DOHH2 (cell line): ENCODE results near the gene UNC13D.

ENCODE experiments used
- H3F3A ChIP-seq: fragments of 200-600 bp; sonication (generic), shearing (Covaris generic); 2 replicates; pipeline ENCODE4 v1.6.0; 2016; ENCODE audit warnings: antibody characterized with exemption, mild to moderate bottlenecking; ENCODE audit not compliant: control insufficient read depth, insufficient read depth
- H3K27ac ChIP-seq: fragments of 200-600 bp; sonication (generic); 2 replicates; pipeline ENCODE4 v1.5.1; 2014; ENCODE audit warnings: low read depth, mild to moderate bottlenecking, low read length, moderate library complexity
- H3K27me3 ChIP-seq: fragments of 200-600 bp; sonication (generic); 2 replicates; pipeline ENCODE4 v1.6.1; 2014; ENCODE audit warnings: mild to moderate bottlenecking, low read length, mixed read lengths; ENCODE audit not compliant: control insufficient read depth
- H3K36me3 ChIP-seq: fragments of 200-600 bp; sonication (generic); 2 replicates; pipeline ENCODE4 v1.6.1; 2014; ENCODE audit warnings: mild to moderate bottlenecking, low read length, moderate library complexity, mixed read lengths; ENCODE audit not compliant: control insufficient read depth
- H3K4me1 ChIP-seq: fragments of 200-600 bp; sonication (generic); 2 replicates; pipeline ENCODE4 v1.6.1; 2014; ENCODE audit warnings: mild to moderate bottlenecking, low read length, mixed read lengths; ENCODE audit not compliant: control insufficient read depth
- H3K4me2 ChIP-seq: fragments of 200-600 bp; sonication (generic); 2 replicates; pipeline ENCODE4 v1.6.0; 2014; ENCODE audit warnings: mild to moderate bottlenecking, low read length, moderate library complexity
- H3K4me3 ChIP-seq: fragments of 200-600 bp; sonication (generic); 2 replicates; pipeline ENCODE4 v1.5.1; 2014; ENCODE audit warnings: mild to moderate bottlenecking, low read length, mixed read lengths
- H3K79me2 ChIP-seq: fragments of 200-600 bp; sonication (generic); 2 replicates; pipeline ENCODE4 v1.6.1; 2014; ENCODE audit warnings: mild to moderate bottlenecking, low read length, mixed read lengths; ENCODE audit not compliant: control insufficient read depth
- H3K9me2 ChIP-seq: fragments of 200-600 bp; sonication (generic); replicated peaks from 2 replicates; pipeline ENCODE4 v1.6.1; 2014; ENCODE audit warnings: mild to moderate bottlenecking, low read length, mixed read lengths; ENCODE audit not compliant: control insufficient read depth
- H3K9me3 ChIP-seq: fragments of 200-600 bp; sonication (generic); 2 replicates; pipeline ENCODE4 v1.6.1; 2014; ENCODE audit warnings: antibody characterized with exemption, low read length, mixed read lengths; ENCODE audit not compliant: control insufficient read depth, insufficient read depth
- H4K20me1 ChIP-seq: fragments of 200-600 bp; sonication (generic); 2 replicates; pipeline ENCODE4 v1.6.0; 2014; ENCODE audit warnings: low read depth, mild to moderate bottlenecking, antibody characterized with exemption, low read length, moderate library complexity; ENCODE audit not compliant: control insufficient read depth, insufficient read depth
- EZH2phosphoT487 ChIP-seq: fragments of 200-600 bp; sonication (generic); IDR thresholded peaks from 2 replicates; pipeline ENCODE4 v1.6.1; 2017; ENCODE audit warnings: borderline replicate concordance, mild to moderate bottlenecking, antibody characterized with exemption, low read length, moderate library complexity, mixed read lengths
- TF ChIP-seq, protein P1 (sequence below): fragments of 200-600 bp; sonication (generic); IDR thresholded peaks from one replicate; pipeline ENCODE4 v1.5.1; 2014; ENCODE audit warnings: antibody characterized with exemption, mild to moderate bottlenecking, low read depth, low read length; ENCODE audit not compliant: poor library complexity, severe bottlenecking

UNC13D gene

DNA sequence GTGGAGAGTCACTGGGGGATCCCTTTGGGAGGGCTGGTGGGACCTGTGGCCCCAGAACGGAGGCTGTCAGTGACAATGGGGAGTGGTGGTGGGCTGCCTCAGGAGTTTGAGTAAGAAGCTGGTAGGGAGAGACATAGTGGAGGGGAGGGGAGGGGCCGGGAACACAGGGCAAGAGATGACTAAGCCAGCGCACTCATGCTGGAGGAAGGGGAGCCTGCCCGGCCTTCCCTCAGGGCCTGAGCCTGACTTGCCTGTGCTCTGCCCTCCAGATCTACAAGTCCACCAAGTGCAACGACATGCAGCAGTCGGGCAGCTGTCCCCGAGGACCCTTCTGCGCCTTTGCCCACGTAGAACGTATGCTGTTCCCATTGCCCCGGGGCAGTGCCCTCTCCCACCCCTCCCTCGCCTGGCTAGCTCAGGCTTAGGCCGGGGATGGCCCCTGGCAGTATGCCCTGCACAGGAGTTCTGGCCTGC is 29.3 kb downstream of the UNC13D start:
- Histone ChIP-seq H3K27me3 (no peaks in the 10 kb centered on the region), H3K4me2 (no peak overlapping the region), H3K4me3 (no peak overlapping the region), H3K9me2 (no peaks in the 10 kb centered on the region), H3K27ac (no peak overlapping the region), H3F3A (no peaks in the 10 kb centered on the region), H3K4me1 (no peaks in the 10 kb centered on the region), H3K9me3 (no peaks in the 10 kb centered on the region), H3K36me3 (peaks cover 74% of the 10 kb centered on the region), H3K79me2 (no peaks in the 10 kb centered on the region), H4K20me1 (no peaks in the 10 kb centered on the region)
- TF ChIP-seq, protein P1, sequence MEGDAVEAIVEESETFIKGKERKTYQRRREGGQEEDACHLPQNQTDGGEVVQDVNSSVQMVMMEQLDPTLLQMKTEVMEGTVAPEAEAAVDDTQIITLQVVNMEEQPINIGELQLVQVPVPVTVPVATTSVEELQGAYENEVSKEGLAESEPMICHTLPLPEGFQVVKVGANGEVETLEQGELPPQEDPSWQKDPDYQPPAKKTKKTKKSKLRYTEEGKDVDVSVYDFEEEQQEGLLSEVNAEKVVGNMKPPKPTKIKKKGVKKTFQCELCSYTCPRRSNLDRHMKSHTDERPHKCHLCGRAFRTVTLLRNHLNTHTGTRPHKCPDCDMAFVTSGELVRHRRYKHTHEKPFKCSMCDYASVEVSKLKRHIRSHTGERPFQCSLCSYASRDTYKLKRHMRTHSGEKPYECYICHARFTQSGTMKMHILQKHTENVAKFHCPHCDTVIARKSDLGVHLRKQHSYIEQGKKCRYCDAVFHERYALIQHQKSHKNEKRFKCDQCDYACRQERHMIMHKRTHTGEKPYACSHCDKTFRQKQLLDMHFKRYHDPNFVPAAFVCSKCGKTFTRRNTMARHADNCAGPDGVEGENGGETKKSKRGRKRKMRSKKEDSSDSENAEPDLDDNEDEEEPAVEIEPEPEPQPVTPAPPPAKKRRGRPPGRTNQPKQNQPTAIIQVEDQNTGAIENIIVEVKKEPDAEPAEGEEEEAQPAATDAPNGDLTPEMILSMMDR: no peak
- TF ChIP-seq EZH2phosphoT487: no peak

DNA sequence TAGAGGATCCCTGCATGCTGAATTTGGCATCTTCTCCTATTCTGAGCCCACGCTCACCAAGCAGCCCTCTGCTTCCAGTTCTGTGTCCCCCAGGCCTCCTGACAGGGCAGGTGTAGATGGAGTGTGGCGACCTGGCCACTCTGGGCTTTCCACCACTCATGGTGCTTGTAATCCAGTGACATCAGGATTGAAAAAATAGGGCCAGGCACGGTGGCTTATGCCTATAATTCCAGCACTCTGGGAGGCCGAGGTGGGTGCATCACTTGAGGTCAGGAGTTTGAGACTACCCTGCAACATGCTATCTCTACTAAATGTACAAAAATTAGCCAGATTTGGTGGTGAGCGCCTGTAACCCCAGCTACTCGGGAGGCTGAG is 30.2 kb downstream of the UNC13D start:
- Histone ChIP-seq H3K4me3 (no peak overlapping the region), H3K27me3 (no peaks in the 10 kb centered on the region), H3K4me1 (no peaks in the 10 kb centered on the region), H3K79me2 (no peaks in the 10 kb centered on the region), H3K36me3 (peaks cover 70% of the 10 kb centered on the region), H3K9me3 (no peaks in the 10 kb centered on the region), H3K27ac (no peak overlapping the region), H4K20me1 (no peaks in the 10 kb centered on the region), H3K4me2 (no peak overlapping the region), H3K9me2 (no peaks in the 10 kb centered on the region), H3F3A (no peaks in the 10 kb centered on the region)
- TF ChIP-seq EZH2phosphoT487: no peak
- TF ChIP-seq, protein P1: no peak

DNA sequence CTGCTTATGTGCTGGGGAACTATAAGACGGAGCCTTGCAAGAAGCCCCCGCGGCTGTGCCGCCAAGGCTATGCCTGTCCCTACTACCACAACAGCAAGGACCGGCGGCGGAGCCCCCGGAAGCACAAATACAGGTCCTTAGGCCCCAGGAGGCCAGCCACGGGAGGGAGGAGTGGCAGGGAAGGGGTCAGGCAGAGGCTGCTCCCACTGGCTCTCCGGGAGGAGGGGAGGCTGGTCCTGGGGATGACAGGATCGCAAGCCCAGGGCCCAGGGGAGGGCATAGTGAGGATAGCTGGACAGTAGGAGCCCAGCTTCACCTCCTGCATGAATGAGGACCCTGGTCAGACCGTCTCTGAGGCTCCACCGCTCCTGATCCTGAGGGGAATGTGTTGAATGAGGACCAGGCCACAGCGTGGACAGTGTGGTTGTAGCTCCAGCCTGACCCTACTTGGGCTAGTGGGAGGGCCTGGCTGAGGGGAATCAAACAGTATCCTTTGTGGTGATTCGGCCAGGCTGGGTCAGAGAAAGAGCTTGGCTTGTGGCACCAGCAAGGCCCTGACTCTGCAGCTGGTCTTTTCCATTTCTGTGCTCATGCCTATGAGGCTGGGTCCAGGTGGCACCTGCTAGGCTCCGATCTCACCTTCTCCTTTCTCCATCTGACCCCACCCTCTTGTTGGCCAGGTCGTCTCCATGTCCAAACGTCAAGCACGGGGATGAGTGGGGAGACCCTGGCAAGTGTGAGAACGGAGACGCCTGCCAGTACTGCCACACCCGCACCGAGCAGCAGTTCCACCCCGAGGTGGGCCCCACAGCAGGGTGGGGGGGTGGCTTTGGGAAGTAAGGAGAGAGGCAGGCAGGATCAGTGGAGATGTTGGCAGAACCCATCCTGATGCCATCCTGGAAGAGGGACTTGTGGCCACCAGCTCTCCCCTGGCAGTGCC is 30.9 kb downstream of the UNC13D start:
- no peak overlapping the region for H3K4me3 ChIP-seq
- H3K4me1 ChIP-seq: no peaks in the 10 kb centered on the region

More for the DNA sequence above, 30.9 kb downstream of the UNC13D start:
- Histone ChIP-seq H3F3A (no peaks in the 10 kb centered on the region), H3K27me3 (no peaks in the 10 kb centered on the region), H3K4me2 (no peak overlapping the region), H3K79me2 (0 out of 2 replicates have a peak, but pooled peaks cover 3% of the 10 kb centered on the region), H3K27ac (no peak overlapping the region), H4K20me1 (no peaks in the 10 kb centered on the region), H3K36me3 (peaks cover 67% of the 10 kb centered on the region), H3K9me2 (no peaks in the 10 kb centered on the region), H3K9me3 (no peaks in the 10 kb centered on the region)
- TF ChIP-seq EZH2phosphoT487: no peak
- TF ChIP-seq, protein P1: no peak
